Transverse colon (tissue), 4 donors: ENCODE data around the gene TPSG1. TPM values are rescaled to one million over a fixed set of nuclear protein-coding genes. Genes with fewer than 3 reads are reported as not detected.
"Not testable (repeated sequence)": the region's sequence is repeated elsewhere in the genome, so short reads cannot be mapped to it uniquely, and the experiment has no call there.

Experiments
- DNase-seq: peaks from one replicate; pipeline ENCODE4 v3.0.0-alpha.2; 2019
- H3K27ac ChIP-seq, 4 donors: fragments of 200-600 bp; sonication (generic); 2 replicates each; pipeline ENCODE4 v1.5.1; 2016 to 2018; ENCODE audit warnings: inconsistent platforms in 4 of 4
- H3K27me3 ChIP-seq: fragments of 200-600 bp; sonication (generic); 2 replicates; pipeline ENCODE4 v1.5.1; 2017; ENCODE audit warnings: inconsistent platforms
- H3K36me3 ChIP-seq, 4 donors: fragments of 200-600 bp; sonication (generic); 2 replicates each; pipeline ENCODE4 v1.5.1; 2017 to 2019; ENCODE audit warnings: inconsistent platforms in 4 of 4
- H3K4me1 ChIP-seq, 4 donors: fragments of 200-600 bp; sonication (generic); 2 replicates each; pipeline ENCODE4 v1.5.1; 2017 to 2020; ENCODE audit warnings: inconsistent platforms in 4 of 4
- H3K4me3 ChIP-seq, 4 donors: fragments of 200-600 bp; sonication (generic); 1 replicate in 1 of 4; 2 replicates in 3 of 4; pipeline versions ENCODE4 v1.5.1 to v1.6.1; 2017 to 2019; ENCODE audit warnings: inconsistent platforms in 4 of 4
- H3K9me3 ChIP-seq, 2 donors: fragments of 200-600 bp; sonication (generic); 2 replicates each; pipeline ENCODE4 v1.5.1; 2017 to 2019; ENCODE audit warnings: inconsistent platforms in 2 of 2
- CTCF ChIP-seq, 5 experiments: fragments of 200-600 bp in 3 of 5; fragments of 450-650 bp in 2 of 5; sonication (generic) in 3 of 5; IDR thresholded peaks; 1 replicate in 2 of 5; 2 replicates in 3 of 5; pipeline ENCODE4 v1.5.1; 2016 to 2017; ENCODE audit warnings: antibody characterized with exemption in 5 of 5, inconsistent platforms in 3 of 5, mild to moderate bottlenecking in 2 of 5, moderate library complexity in 1 of 5
- EP300 ChIP-seq: sonication (generic); formaldehyde crosslinking; IDR thresholded peaks from one replicate; pipeline ENCODE4 v1.6.1; 2017; ENCODE audit warnings: antibody characterized with exemption, low read depth
- POLR2A ChIP-seq: fragments of 450-650 bp; IDR thresholded peaks from one replicate; pipeline ENCODE4 v1.6.1; 2016; ENCODE audit warnings: antibody characterized with exemption, mild to moderate bottlenecking, moderate library complexity
- POLR2AphosphoS5 ChIP-seq, 3 donors: sonication (generic); formaldehyde crosslinking; IDR thresholded peaks; one replicate each; pipeline ENCODE4 v1.6.1; 2016; ENCODE audit warnings: antibody characterized with exemption in 3 of 3
- WGBS, 2 donors: methylation state at CpG; one replicate each; pipeline ENCODE4 v1.1.5; 2018; ENCODE audit warnings: low coverage in 1 of 2; 5-methylcytosine and 5-hydroxymethylcytosine counted together
- in situ Hi-C, 4 donors: fragments of 200-750 bp; cut with MboI; loops; one replicate each; pipeline versions ENCODE4 v1.15.0 to v1.15.1; 2017; ENCODE audit warnings: low sequenced_read_pairs in 3 of 4, low pct_ligation_motif_present in 1 of 4, low pct_unique_long_range_greater_than_20kb in 1 of 4
- intact Hi-C: fragments of 100-400 bp; cut with DNase I; formaldehyde crosslinking; loops from one replicate; pipeline ENCODE4 v1.15.1; 2023; ENCODE audit warnings: low total_unique reads
- total RNA-seq, 4 donors: library from RNA; depleted of rRNA; stranded (reverse); fragments of >200 nt; gene quantifications; one replicate each; pipeline ENCODE4 v1.1.0, GENCODE V29; 2016

The TPSG1 gene
- total RNA-seq, 4 donors from 2014 or later, result 20.9 to 41.0 (median 24.0) TPM; not detected in 1

GRCh38 chr16:1239575-1239974 is 14.5 kb upstream of the TPSG1 start:
- H3K36me3 ChIP-seq, DNase-seq, intact Hi-C loops, H3K9me3 ChIP-seq, H3K4me1 ChIP-seq, in situ Hi-C loops, H3K4me3 ChIP-seq, H3K27me3 ChIP-seq, H3K27ac ChIP-seq: not testable (repeated sequence)
- 72% methylated on average over 8 of the region's 9 CpGs; no CpG with 5 or more reads in 1 of the 2 donors for WGBS, 2 donors

GRCh38 chr16:1238909-1239308 is 13.8 kb upstream of the TPSG1 start:
- in situ Hi-C loops, intact Hi-C loops, H3K9me3 ChIP-seq, H3K27ac ChIP-seq, H3K27me3 ChIP-seq, H3K4me1 ChIP-seq, DNase-seq, H3K36me3 ChIP-seq, H3K4me3 ChIP-seq: not testable (repeated sequence)
- 74% methylated on average over 16 of the region's 23 CpGs; no CpG with 5 or more reads in 1 of the 2 donors for WGBS, 2 donors

GRCh38 chr16:1237990-1238389 is 12.9 kb upstream of the TPSG1 start:
- DNase-seq, result no peak
- Histone ChIP-seq H3K4me3 (no peak overlapping the region), H3K27me3 (no peaks in the 10 kb centered on the region), H3K4me1 (no peaks in the 10 kb centered on the region), H3K9me3 (no peaks in the 10 kb centered on the region), H3K27ac (no peak overlapping the region), H3K36me3 (no peaks in the 10 kb centered on the region)
- intact Hi-C loops (no loop called here), in situ Hi-C loops (no loop called here)
- 73 to 87% methylated on average over 3 to 9 of the region's 9 CpGs for WGBS, 2 donors
- no peak for TF ChIP-seq CTCF (IDR thresholded peaks at IDR 0.05)
- no peak for TF ChIP-seq EP300
- no peak for TF ChIP-seq POLR2AphosphoS5 (IDR thresholded peaks at IDR 0.05)
- no peak for TF ChIP-seq POLR2A

DNA sequence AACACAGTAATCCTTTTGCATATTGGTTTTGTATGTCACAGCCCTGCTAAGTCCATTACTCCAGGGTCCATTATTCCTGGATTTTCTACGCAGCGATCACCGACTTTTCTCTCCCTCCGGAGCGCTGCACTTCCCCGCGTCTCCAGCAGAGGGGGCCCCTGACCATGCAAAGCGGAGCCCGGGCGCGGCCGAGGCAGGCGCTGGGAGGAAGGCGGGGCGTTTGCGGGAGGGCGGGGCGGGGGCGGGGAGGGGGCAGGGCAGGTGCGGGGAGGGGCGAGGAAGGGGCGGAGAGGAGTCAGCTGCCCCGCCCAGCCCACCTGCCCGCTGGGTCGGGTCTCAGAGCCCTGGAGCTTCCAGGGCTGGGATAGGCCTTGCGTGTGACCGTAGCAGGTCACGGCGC is 11.6 kb upstream of the TPSG1 start:
- H3K27me3 ChIP-seq, in situ Hi-C loops, intact Hi-C loops, H3K36me3 ChIP-seq, H3K4me1 ChIP-seq, H3K9me3 ChIP-seq, DNase-seq, H3K4me3 ChIP-seq, H3K27ac ChIP-seq: not testable (repeated sequence)
- WGBS, 2 donors, result no CpG with 5 or more reads among the region's 29 CpGs

- intact Hi-C loops, in situ Hi-C loops, H3K9me3 ChIP-seq, H3K4me1 ChIP-seq, H3K36me3 ChIP-seq, DNase-seq, H3K27ac ChIP-seq, H3K27me3 ChIP-seq, H3K4me3 ChIP-seq: not testable (repeated sequence)
- WGBS, 2 donors, result no CpG with 5 or more reads among the region's 47 CpGs
Observed at GRCh38 chr16:1232049-1232748, 7.1 kb upstream of the TPSG1 start.

- in situ Hi-C loops, intact Hi-C loops, H3K4me3 ChIP-seq, H3K27ac ChIP-seq, H3K9me3 ChIP-seq, H3K27me3 ChIP-seq, H3K36me3 ChIP-seq, H3K4me1 ChIP-seq, DNase-seq: not testable (repeated sequence)
- 100% methylated on average over 2 of the region's 7 CpGs; no CpG with 5 or more reads in 1 of the 2 donors for WGBS, 2 donors
Observed at GRCh38 chr16:1231301-1231700, 6.2 kb upstream of the TPSG1 start.

DNA sequence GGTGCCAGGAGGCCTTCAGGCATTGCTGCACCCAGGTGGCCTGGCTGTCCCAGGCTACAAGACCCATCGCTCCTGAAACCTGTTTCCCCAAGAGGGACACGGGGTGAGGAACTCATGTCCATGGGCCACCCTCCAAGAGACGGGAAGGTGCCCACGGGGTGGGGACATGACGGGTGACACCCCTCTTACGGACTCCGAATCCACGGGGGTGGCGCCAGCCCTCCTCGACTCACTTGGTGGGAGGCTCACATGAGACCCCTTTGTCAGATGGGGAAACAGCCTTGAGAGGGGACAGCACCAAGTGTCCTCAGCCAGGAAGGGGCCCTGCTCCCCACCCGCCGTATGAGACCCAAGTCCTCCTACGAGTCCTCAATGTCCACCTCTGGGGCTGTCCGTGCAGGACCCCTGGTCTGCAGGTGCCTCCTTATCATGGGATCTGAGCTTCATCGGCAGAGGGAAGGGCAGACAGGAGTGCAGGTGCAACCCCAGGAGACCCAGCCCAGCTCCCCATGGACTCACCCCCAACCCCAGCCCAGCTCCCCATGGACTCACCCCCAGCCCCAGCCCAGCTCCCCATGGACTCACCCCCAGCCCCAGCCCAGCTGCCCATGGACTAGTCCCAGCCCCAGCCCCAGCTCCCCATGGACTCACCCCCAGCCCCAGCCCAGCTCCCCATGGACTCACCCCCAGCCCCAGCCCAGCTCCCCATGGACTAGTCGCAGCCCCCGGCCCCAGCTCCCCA is 5.6 kb upstream of the TPSG1 start:
- H3K36me3 ChIP-seq, H3K4me3 ChIP-seq, H3K4me1 ChIP-seq, H3K27ac ChIP-seq, H3K27me3 ChIP-seq, intact Hi-C loops, in situ Hi-C loops, DNase-seq, H3K9me3 ChIP-seq: not testable (repeated sequence)
- 78% methylated on average over 16 of the region's 17 CpGs; no CpG with 5 or more reads in 1 of the 2 donors for WGBS, 2 donors

DNA sequence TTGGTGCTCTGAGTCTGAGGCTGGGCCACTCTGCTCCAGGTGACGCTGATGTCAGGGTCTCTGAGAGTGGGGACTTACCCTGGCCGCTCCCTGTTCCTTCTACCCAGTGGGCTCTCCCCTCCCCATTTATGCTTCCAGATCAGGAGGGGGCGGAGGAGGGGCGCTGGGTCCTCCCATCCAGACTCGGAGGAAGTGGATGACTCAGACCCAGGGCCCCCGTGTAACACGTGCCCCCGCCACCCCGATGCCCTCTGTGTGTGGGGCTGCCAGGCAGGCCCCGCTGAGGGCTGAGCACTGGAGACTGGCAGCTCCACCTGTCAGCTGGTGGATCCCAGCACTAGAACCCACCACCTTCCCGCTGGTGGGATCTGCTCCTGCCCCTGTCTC is 5.0 kb upstream of the TPSG1 start, which contains the start of gene TPSB2:
Gene TPSB2, minus strand, starts transcription at position 101 of the 387 bp plus-strand sequence. CDS start 233 bp downstream, outside the sequence.
- H3K9me3 ChIP-seq, DNase-seq, H3K27ac ChIP-seq, intact Hi-C loops, H3K36me3 ChIP-seq, H3K4me3 ChIP-seq, H3K27me3 ChIP-seq, in situ Hi-C loops, H3K4me1 ChIP-seq: not testable (repeated sequence)
- no CpG with 5 or more reads among the region's 11 CpGs for WGBS, 2 donors

GRCh38 chr16:1229476-1229875 is 4.4 kb upstream of the TPSG1 start:
- in situ Hi-C loops, H3K4me1 ChIP-seq: not testable (repeated sequence)
- no CpG with 5 or more reads among the region's 13 CpGs for WGBS, 2 donors

More at GRCh38 chr16:1229476-1229875, 4.4 kb upstream of the TPSG1 start:
- intact Hi-C loops, H3K27me3 ChIP-seq, H3K4me3 ChIP-seq, H3K9me3 ChIP-seq, H3K36me3 ChIP-seq, H3K27ac ChIP-seq, DNase-seq: not testable (repeated sequence)
